NCI-H748 treated with DMSO at 0.1 percent for 48 hours (cell line): ENCODE results near the gene NEURL1.

Source experiments
- DNase-seq: peaks from one replicate; lab custom pipeline; 2025; lab: John Stamatoyannopoulos, UW

The NEURL1 gene

GRCh38 chr10:103547391-103547946, 54.0 kb downstream of the NEURL1 start:
- no peak for DNase-seq

GRCh38 chr10:103548006-103548405, 54.5 kb downstream of the NEURL1 start:
- no peak for DNase-seq

- DNase-seq, result peak; percentile 58
Measured at GRCh38 chr10:103548581-103549348, 55.3 kb downstream of the NEURL1 start.

- no peak for DNase-seq
Measured at GRCh38 chr10:103549349-103549685, 55.8 kb downstream of the NEURL1 start.

- DNase-seq, result no peak
Measured at GRCh38 chr10:103550229-103550628, 56.7 kb downstream of the NEURL1 start.

GRCh38 chr10:103551619-103552602, 58.4 kb downstream of the NEURL1 start:
- no peak for DNase-seq

GRCh38 chr10:103552856-103553742, 59.6 kb downstream of the NEURL1 start:
- no peak for DNase-seq

GRCh38 chr10:103553743-103554487, 60.4 kb downstream of the NEURL1 start:
- DNase-seq, result no peak

GRCh38 chr10:103554488-103555324, 61.2 kb downstream of the NEURL1 start:
- peak; percentile 63 for DNase-seq

GRCh38 chr10:103555325-103555649, 61.8 kb downstream of the NEURL1 start:
- DNase-seq, result no peak

- no peak for DNase-seq
Measured at GRCh38 chr10:103555712-103556111, 62.2 kb downstream of the NEURL1 start.

GRCh38 chr10:103556383-103557007, 63.0 kb downstream of the NEURL1 start:
- DNase-seq, result no peak

GRCh38 chr10:103557455-103557854, 64.0 kb downstream of the NEURL1 start:
- no peak for DNase-seq

GRCh38 chr10:103558911-103559310, 65.4 kb downstream of the NEURL1 start:
- no peak for DNase-seq

GRCh38 chr10:103559776-103560175, 66.3 kb downstream of the NEURL1 start:
- no peak for DNase-seq

GRCh38 chr10:103560886-103561285, 67.4 kb downstream of the NEURL1 start:
- no peak for DNase-seq

GRCh38 chr10:103562383-103562782, 68.9 kb downstream of the NEURL1 start:
- no peak for DNase-seq

- no peak for DNase-seq
Measured at GRCh38 chr10:103563231-103564115, 70.0 kb downstream of the NEURL1 start.

- no peak for DNase-seq
Measured at GRCh38 chr10:103564116-103564501, 70.6 kb downstream of the NEURL1 start.
